MCF 10A (cell line): ENCODE results near the gene CRB2. TPM values are rescaled to one million over a fixed set of nuclear protein-coding genes. Genes with fewer than 3 reads are reported as not detected.
"Not testable (repeated sequence)": the region's sequence is repeated elsewhere in the genome, so short reads cannot be mapped to it uniquely, and the experiment has no call there.

Source experiments
- BruUV-seq: library from RNA; stranded (reverse); fragments of 400-500 nt; replicated peaks from 2 replicates; lab custom pipeline; 2021; lab: Mats Ljungman, UMichigan
- CTCF ChIA-PET: fragments of 300-600 bp; sonication (Branson Sonifier 250); formaldehyde crosslinking; extraction: SDS; loops from one replicate; lab custom pipeline; 2021; ENCODE audit warnings: antibody characterized with exemption, inconsistent platforms; lab: Yijun Ruan, JAX
- POLR2A ChIA-PET: fragments of 300-600, 350-650 bp; sonication (Branson Sonifier 250); formaldehyde crosslinking; extraction: SDS; loops from one replicate; lab custom pipeline; 2020; ENCODE audit warnings: antibody characterized with exemption, inconsistent platforms; lab: Yijun Ruan, JAX
- DNase-seq: peaks from one replicate; pipeline ENCODE4 v3.0.0-alpha.2; 2018; ENCODE audit not compliant: unreplicated experiment
- H3K27ac Mint-ChIP-seq: one replicate; pipeline ENCODE4 v1.8.0; 2022; ENCODE audit warnings: mild to moderate bottlenecking, low read depth, mixed read lengths; ENCODE audit not compliant: unreplicated experiment
- H3K27me3 Mint-ChIP-seq: one replicate; pipeline ENCODE4 v1.8.0; 2022; ENCODE audit warnings: mixed read lengths; ENCODE audit not compliant: insufficient read depth, unreplicated experiment
- H3K36me3 Mint-ChIP-seq: one replicate; pipeline ENCODE4 v1.8.0; 2022; ENCODE audit warnings: mild to moderate bottlenecking, moderate library complexity, mixed read lengths; ENCODE audit not compliant: insufficient read depth, unreplicated experiment
- H3K4me1 Mint-ChIP-seq: one replicate; pipeline ENCODE4 v1.8.0; 2022; ENCODE audit warnings: mixed read lengths; ENCODE audit not compliant: insufficient read depth, unreplicated experiment
- H3K4me3 Mint-ChIP-seq: one replicate; pipeline ENCODE4 v1.8.0; 2022; ENCODE audit warnings: mild to moderate bottlenecking, moderate library complexity, mixed read lengths; ENCODE audit not compliant: unreplicated experiment
- H3K9me3 Mint-ChIP-seq: one replicate; pipeline ENCODE4 v1.8.0; 2022; ENCODE audit warnings: mixed read lengths; ENCODE audit not compliant: unreplicated experiment
- intact Hi-C: fragments of 100-400 bp; cut with micrococcal nuclease; formaldehyde crosslinking; loops from 2 replicates; pipeline ENCODE4 v1.14.1; 2022
- total RNA-seq: library from RNA; stranded (reverse); gene quantifications from 2 replicates; pipeline ENCODE4 v1.2.3, GENCODE V29; 2022
- TF ChIP-seq, protein P1 (sequence below): fragments of 200-600 bp; IDR thresholded peaks from one replicate; pipeline ENCODE4 v1.8.0; 2022; ENCODE audit warnings: antibody characterized with exemption, mild to moderate bottlenecking; ENCODE audit not compliant: unreplicated experiment

The CRB2 gene
- total RNA-seq, 1 experiment from 2014 or later, result not detected

DNA sequence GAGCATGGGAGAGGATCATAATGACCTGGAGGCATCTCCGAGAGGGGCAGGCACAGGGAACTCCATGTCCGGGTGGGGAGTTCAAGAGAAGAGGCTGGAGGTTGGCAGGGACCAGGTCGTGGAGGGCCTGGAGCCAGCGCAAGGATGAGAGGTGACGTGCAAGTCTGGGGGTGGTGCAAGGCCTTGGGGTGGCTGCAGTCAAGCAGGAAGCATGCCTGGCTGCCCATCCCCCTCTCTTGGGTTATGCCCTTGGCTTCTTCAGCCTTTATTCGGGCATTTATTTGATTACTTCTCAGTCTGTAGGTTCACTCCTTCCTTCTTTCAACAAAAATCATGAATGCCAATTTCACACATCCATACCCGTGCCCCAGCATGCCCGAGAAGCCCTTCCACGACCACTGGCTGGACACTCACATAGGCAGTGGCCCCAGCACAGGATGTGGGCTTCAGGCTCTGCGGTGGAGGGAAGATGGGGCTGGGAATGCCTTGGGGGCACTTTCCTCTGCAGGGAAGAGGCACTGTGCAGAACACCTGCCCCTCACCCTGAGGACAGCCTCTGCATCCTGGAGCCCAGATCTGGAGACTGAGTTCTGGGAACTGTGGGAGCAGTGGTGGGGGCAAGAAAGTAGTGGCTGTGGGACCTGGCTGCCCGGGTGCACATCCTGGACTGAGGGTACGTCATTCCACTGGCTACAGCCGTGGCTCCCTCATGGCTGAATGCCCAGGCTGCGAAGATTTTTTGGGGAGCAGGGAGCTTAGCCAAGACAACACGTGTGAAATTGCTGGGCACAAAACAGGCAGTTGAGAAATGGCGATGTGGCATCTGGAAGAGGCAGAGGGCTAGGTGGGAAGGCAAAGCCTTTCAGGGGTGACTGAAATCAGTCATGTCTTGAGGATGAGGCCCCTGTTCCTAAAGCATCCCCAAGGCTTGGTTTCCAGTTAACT is 38.6 kb downstream of the CRB2 start:
- DNase-seq, result no peak
- TF ChIP-seq, protein P1, sequence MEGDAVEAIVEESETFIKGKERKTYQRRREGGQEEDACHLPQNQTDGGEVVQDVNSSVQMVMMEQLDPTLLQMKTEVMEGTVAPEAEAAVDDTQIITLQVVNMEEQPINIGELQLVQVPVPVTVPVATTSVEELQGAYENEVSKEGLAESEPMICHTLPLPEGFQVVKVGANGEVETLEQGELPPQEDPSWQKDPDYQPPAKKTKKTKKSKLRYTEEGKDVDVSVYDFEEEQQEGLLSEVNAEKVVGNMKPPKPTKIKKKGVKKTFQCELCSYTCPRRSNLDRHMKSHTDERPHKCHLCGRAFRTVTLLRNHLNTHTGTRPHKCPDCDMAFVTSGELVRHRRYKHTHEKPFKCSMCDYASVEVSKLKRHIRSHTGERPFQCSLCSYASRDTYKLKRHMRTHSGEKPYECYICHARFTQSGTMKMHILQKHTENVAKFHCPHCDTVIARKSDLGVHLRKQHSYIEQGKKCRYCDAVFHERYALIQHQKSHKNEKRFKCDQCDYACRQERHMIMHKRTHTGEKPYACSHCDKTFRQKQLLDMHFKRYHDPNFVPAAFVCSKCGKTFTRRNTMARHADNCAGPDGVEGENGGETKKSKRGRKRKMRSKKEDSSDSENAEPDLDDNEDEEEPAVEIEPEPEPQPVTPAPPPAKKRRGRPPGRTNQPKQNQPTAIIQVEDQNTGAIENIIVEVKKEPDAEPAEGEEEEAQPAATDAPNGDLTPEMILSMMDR, result no peak
- ChIA-PET POLR2A (interaction anchor here (0.6 kb wide), 1 partner anchor 226 kb away, joined by 3 read pairs; no protein-coding TSS in a partner anchor), CTCF (interaction anchor here (0.6 to 0.7 kb wide), 2 partner anchors 9 to 268 kb away, joined by 3 read pairs; no protein-coding TSS in a partner anchor)
- no peak overlapping the region for H3K4me3 Mint-ChIP-seq
- H3K36me3 Mint-ChIP-seq, result no peaks in the 10 kb centered on the region
- no peaks in the 10 kb centered on the region for H3K27me3 Mint-ChIP-seq
- no TSS peak for BruUV-seq
- no peaks in the 10 kb centered on the region for H3K9me3 Mint-ChIP-seq
- no peak overlapping the region for H3K27ac Mint-ChIP-seq
- H3K4me1 Mint-ChIP-seq, result no peaks in the 10 kb centered on the region
- intact Hi-C loops, result no loop called here

DNA sequence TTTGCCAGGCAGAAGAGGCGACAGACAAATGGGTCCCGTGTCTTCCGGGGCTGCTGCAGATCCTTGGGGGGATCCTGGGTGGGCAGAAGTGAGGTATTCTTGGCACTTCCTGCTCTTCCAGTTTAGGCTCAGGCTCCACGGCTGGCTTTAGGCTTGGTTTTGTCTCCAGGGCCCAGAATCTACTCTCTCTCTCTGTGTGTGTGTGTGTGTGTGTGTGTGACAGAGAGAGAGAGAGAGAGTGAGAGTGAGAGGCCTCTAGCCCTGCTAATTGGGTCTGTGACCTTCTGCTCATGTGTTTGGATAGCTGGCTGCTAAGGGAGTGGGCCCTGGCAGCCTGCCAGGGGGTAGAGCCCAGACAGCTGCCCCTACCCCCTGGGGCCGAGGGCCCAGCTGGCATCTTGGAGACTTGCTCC is 39.3 kb downstream of the CRB2 start:
- no TSS peak for BruUV-seq
- Mint-ChIP-seq H3K27me3 (no peaks in the 10 kb centered on the region), H3K27ac (no peak overlapping the region), H3K4me1 (no peaks in the 10 kb centered on the region), H3K36me3 (no peaks in the 10 kb centered on the region), H3K4me3 (no peak overlapping the region), H3K9me3 (no peaks in the 10 kb centered on the region)
- TF ChIP-seq, protein P1, result no peak
- POLR2A ChIA-PET, result interaction anchor here (0.6 kb wide), 1 partner anchor 227 kb away, joined by 3 read pairs; no protein-coding TSS in a partner anchor
- no peak for DNase-seq
- intact Hi-C loops, result no loop called here
- CTCF ChIA-PET, result no interaction called here

DNA sequence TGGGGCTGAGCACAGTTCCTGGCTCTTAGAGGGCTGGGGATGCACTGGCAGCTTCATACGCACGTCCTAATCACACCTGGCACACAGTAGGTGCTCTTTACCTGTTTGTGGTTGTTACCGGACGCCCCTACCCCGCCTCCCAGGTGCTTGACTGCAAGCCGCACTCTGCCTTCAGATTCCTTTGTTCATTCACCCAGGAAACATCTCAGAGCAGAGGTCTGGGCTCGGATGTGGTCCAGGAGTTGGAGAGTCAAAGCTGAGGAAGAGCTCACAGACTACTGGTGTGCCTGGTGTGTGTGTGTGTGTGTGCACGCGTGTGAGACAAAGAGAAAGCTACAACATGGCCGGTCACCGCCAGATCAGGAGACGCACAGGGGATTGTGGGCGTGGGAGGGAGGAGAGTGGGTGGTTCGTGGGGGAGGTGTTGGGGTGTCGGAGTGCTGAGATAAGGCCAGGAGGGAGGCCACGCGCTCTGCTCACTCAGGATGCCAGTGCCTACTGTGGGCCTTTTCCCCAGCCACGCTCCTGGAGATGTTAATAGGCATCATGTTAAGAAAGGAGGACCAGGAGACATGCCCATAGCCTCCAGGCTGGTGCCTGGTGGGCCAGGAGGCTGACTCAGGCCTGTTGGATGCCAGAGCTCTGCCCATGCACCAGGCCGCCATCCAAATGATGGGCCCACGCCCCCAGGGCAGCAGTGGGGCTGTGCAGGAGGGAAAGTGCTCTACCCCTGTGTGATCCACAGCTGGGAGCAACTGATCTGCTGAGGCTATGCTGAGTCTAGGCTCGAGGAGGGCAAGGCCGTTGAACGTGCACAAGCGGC is 39.9 kb downstream of the CRB2 start:
- CTCF ChIA-PET, result no interaction called here
- POLR2A ChIA-PET, result no interaction called here
- TF ChIP-seq, protein P1, result no peak

DNA sequence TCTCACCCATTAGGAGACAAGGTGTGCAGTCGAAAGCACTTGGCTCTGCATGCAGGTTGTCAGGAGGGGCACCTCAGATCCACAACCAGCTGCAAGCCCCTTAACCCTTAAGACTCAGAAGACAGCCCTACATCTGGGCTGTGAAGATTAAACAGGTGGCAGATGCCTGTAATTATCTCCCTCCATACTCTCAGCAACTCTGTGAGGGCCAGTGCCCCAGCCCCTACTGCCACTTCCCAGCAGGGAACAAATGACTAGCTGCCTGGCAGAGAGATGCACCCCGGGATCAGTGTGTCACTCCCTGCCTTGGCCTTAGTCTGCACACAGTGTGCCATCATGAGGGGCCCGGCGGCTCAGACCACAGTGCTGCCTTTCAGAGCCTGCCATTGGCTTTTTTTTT is 42.0 kb downstream of the CRB2 start:
- no TSS peak for BruUV-seq
- POLR2A ChIA-PET, result interaction anchor here (0.6 kb wide), 1 partner anchor 12 kb away, joined by 3 read pairs; no protein-coding TSS in a partner anchor
- CTCF ChIA-PET, result interaction anchor here (0.5 to 0.7 kb wide), 2 partner anchors 46 to 1754 kb away, joined by 4 to 5 read pairs; no protein-coding TSS in a partner anchor

More for the DNA sequence above, 39.9 kb downstream of the CRB2 start:
- Mint-ChIP-seq H3K4me3 (no peak overlapping the region), H3K9me3 (no peaks in the 10 kb centered on the region), H3K27me3 (no peaks in the 10 kb centered on the region), H3K27ac (no peak overlapping the region), H3K4me1 (no peaks in the 10 kb centered on the region), H3K36me3 (no peaks in the 10 kb centered on the region)
- no TSS peak for BruUV-seq
- intact Hi-C loops, result no loop called here
- DNase-seq, result no peak

DNA sequence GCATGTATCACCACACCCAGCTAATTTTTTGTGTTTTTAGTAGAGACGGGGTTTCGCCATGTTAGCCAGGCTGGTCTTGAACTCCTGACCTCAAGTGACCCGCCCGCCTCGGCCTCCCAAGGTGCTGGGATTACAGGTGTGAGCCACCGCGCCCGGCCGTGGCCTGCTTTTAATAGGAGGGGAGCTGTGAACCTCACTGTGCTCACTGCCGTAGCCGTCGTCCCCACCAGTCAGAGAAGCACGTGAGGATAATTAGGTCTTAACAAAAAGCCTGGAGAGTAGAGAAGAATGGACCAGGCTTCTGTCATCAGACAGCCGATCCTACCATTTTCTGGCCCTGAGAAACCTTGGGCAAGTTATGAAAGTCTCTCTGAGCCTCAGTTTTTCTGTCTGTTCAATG is 42.9 kb downstream of the CRB2 start:
- H3K4me3 Mint-ChIP-seq, H3K27me3 Mint-ChIP-seq, DNase-seq, H3K36me3 Mint-ChIP-seq, H3K4me1 Mint-ChIP-seq, POLR2A ChIA-PET, intact Hi-C loops, H3K27ac Mint-ChIP-seq, BruUV-seq, H3K9me3 Mint-ChIP-seq: not testable (repeated sequence)
- CTCF ChIA-PET, result interaction anchor here (1.7 kb wide), 1 partner anchor 10 kb away, joined by 7 read pairs; no protein-coding TSS in a partner anchor

More for the DNA sequence above, 42.0 kb downstream of the CRB2 start:
- no peaks in the 10 kb centered on the region for H3K9me3 Mint-ChIP-seq
- peaks cover 7% of the 10 kb centered on the region for H3K36me3 Mint-ChIP-seq
- intact Hi-C loops, result no loop called here
- no peaks in the 10 kb centered on the region for H3K27me3 Mint-ChIP-seq
- no peak overlapping the region for H3K4me3 Mint-ChIP-seq
- H3K4me1 Mint-ChIP-seq, result no peaks in the 10 kb centered on the region
- TF ChIP-seq, protein P1, result no peak
- no peak for DNase-seq
- H3K27ac Mint-ChIP-seq, result no peak overlapping the region
